A673 (cell line): ENCODE data around the gene FKBP5.

Experiments used
- CTCF ChIP-seq: fragments of 300-800, 200-600 bp; sonication (generic); conservative IDR thresholded peaks from 2 replicates; pipeline ENCODE4 v1.5.1; 2017; ENCODE audit warnings: low read depth, mild to moderate bottlenecking, antibody characterized with exemption, low read length, moderate library complexity, mixed read lengths
- EZH2 ChIP-seq: fragments of 200-600 bp; sonication (generic); IDR thresholded peaks from 2 replicates; pipeline ENCODE4 v1.6.1; 2017; ENCODE audit warnings: borderline replicate concordance, low read depth, mild to moderate bottlenecking, mixed read lengths, antibody characterized with exemption, low read length; ENCODE audit not compliant: poor library complexity, severe bottlenecking

DNA sequence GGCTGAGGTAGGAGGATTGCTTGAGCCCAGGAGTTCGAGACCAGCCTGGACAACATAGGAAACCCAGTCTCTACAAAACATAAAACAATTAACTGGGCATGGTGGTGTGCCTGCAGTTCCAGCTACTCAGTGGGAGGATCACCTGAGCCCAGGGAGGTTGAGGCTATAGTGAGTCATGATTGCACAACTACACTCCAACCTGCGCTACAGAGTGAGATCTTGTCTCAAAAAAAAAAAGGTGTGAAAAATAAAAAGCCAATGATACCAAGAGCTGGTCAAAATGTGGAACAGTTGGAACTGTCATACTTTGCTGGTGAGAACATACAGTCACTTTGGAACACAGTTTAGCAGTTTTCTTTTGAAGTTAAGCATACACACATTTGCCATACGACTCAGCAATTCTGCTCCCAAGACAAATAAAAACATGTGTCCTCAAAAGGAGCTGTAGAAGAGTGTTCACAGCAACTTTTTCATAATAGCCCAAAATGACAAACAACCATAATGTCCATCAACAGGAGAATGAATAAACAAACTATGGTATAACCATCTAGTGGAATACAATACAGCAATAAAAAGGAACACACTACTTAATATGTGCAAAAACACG, 21.6 kb upstream of the FKBP5 start:
- TF ChIP-seq CTCF (no peak), EZH2 (no peak)
